SK-N-SH (cell line): Measurements from ENCODE around the gene SMPDL3B. TPM values are rescaled to one million over a fixed set of nuclear protein-coding genes. Genes with fewer than 3 reads are reported as not detected.

Source experiments
- CTCF ChIA-PET: fragments of 300-600, 350-600 bp; formaldehyde crosslinking; extraction: SDS; loops from one replicate; lab custom pipeline; 2021; lab: Yijun Ruan, JAX
- POLR2A ChIA-PET: fragments of 350-600 bp; sonication (Branson Sonifier 250); formaldehyde crosslinking; extraction: SDS; loops from one replicate; lab custom pipeline; 2020; ENCODE audit warnings: antibody characterized with exemption, inconsistent platforms; lab: Yijun Ruan, JAX
- DNase-seq: peaks from one replicate; pipeline ENCODE4 v3.0.0; 2012
- H2AFZ ChIP-seq: fragments of 200-600 bp; sonication (generic); 2 replicates; pipeline ENCODE4 v1.8.1; 2016; ENCODE audit warnings: antibody characterized with exemption, mild to moderate bottlenecking, low read depth
- H3F3A ChIP-seq: fragments of 200-600 bp; sonication (generic); replicated peaks from 2 replicates; pipeline ENCODE3; 2016; ENCODE audit warnings: antibody characterized with exemption, mild to moderate bottlenecking; ENCODE audit not compliant: insufficient read depth
- H3K27ac ChIP-seq, 2 experiments: fragments of 200-500 bp in 1 of 2; fragments of 200-600 bp in 1 of 2; sonication (Bioruptor generic) in 1 of 2; sonication (generic), shearing (Covaris generic) in 1 of 2; 2 replicates each; pipeline versions ENCODE4 v1.5.1 to v1.6.1; 2014 to 2016; ENCODE audit warnings: low read depth in 2 of 2, inconsistent platforms in 1 of 2, low read length in 1 of 2, mild to moderate bottlenecking in 1 of 2, mixed read lengths in 1 of 2
- H3K27me3 ChIP-seq: fragments of 200-600 bp; sonication (generic), shearing (Covaris generic); 2 replicates; pipeline ENCODE4 v1.6.1; 2016; ENCODE audit warnings: mixed run types; ENCODE audit not compliant: insufficient read depth
- H3K36me3 ChIP-seq, 2 experiments: fragments of 200-500 bp in 1 of 2; fragments of 200-600 bp in 1 of 2; sonication (Bioruptor generic) in 1 of 2; sonication (generic) in 1 of 2; replicated peaks in 1 of 2; 2 replicates each; pipeline versions ENCODE3 to v1.5.1; 2014 to 2016; ENCODE audit warnings: low read length in 1 of 2, mild to moderate bottlenecking in 1 of 2; ENCODE audit not compliant: insufficient read depth in 2 of 2, control insufficient read depth in 1 of 2
- H3K4me1 ChIP-seq, 2 experiments: fragments of 200-500 bp in 1 of 2; fragments of 200-600 bp in 1 of 2; sonication (Bioruptor generic) in 1 of 2; sonication (generic), shearing (Covaris generic) in 1 of 2; 2 replicates each; pipeline versions ENCODE4 v1.5.1 to v1.6.1; 2014 to 2016; ENCODE audit warnings: low read depth in 1 of 2, low read length in 1 of 2, mixed run types in 1 of 2; ENCODE audit not compliant: insufficient read depth in 2 of 2, control insufficient read depth in 1 of 2
- H3K4me2 ChIP-seq: fragments of 200-600 bp; sonication (generic), shearing (Covaris generic); 2 replicates; pipeline ENCODE4 v1.6.1; 2017; ENCODE audit warnings: mixed run types
- H3K4me3 ChIP-seq, 2 experiments: fragments of 200-500 bp in 1 of 2; fragments of 200-600 bp in 1 of 2; sonication (Bioruptor generic) in 1 of 2; sonication (generic), shearing (Covaris generic) in 1 of 2; 2 replicates each; pipeline versions ENCODE4 v1.5.1 to v1.8.1; 2014 to 2016; ENCODE audit warnings: low read depth in 2 of 2, inconsistent platforms in 1 of 2, low read length in 1 of 2, mild to moderate bottlenecking in 1 of 2, mixed read lengths in 1 of 2, moderate library complexity in 1 of 2
- H3K79me2 ChIP-seq: fragments of 200-600 bp; sonication (generic); 2 replicates; pipeline ENCODE4 v1.8.1; 2017; ENCODE audit warnings: mild to moderate bottlenecking; ENCODE audit not compliant: insufficient read depth
- H3K9ac ChIP-seq: fragments of 200-600 bp; sonication (generic); 2 replicates; pipeline ENCODE4 v1.6.1; 2017; ENCODE audit warnings: mixed run types
- H3K9me2 ChIP-seq: fragments of 200-600 bp; sonication (generic); 2 replicates; pipeline ENCODE4 v1.6.1; 2017; ENCODE audit warnings: mixed run types
- H3K9me3 ChIP-seq: fragments of 200-600 bp; sonication (generic); 2 replicates; pipeline ENCODE4 v1.6.1; 2017; ENCODE audit warnings: mixed run types, mild to moderate bottlenecking, moderate library complexity
- H4K20me1 ChIP-seq: fragments of 200-600 bp; sonication (generic); 2 replicates; pipeline ENCODE4 v1.6.1; 2017; ENCODE audit warnings: mild to moderate bottlenecking, mixed run types; ENCODE audit not compliant: insufficient read depth
- ELF1 ChIP-seq: IDR thresholded peaks from 2 replicates; pipeline ENCODE4 v1.4.0; 2012
- FOSL2 ChIP-seq: IDR thresholded peaks from 2 replicates; pipeline ENCODE4 v1.4.0; 2012; ENCODE audit warnings: low read depth, mild to moderate bottlenecking, moderate library complexity, borderline replicate concordance
- GATA2 ChIP-seq: sonication (generic); formaldehyde crosslinking; IDR thresholded peaks from 2 replicates; pipeline ENCODE4 v1.5.0; 2020; ENCODE audit warnings: mild to moderate bottlenecking, missing genetic modification reagents
- IRF3 ChIP-seq: fragments of 150-350 bp; IDR thresholded peaks from 2 replicates; pipeline ENCODE4 v1.6.1; 2016; ENCODE audit warnings: mild to moderate bottlenecking, low read depth, low read length
- MAX ChIP-seq: IDR thresholded peaks from 2 replicates; pipeline ENCODE4 v1.4.0; 2012; ENCODE audit warnings: low read depth
- MEF2A ChIP-seq: IDR thresholded peaks from 2 replicates; pipeline ENCODE4 v1.4.0; 2012; ENCODE audit warnings: low read depth, borderline replicate concordance
- NRF1 ChIP-seq: IDR thresholded peaks from 2 replicates; pipeline ENCODE4 v1.6.1; 2012; ENCODE audit warnings: low read depth, mild to moderate bottlenecking, low read length
- PBX3 ChIP-seq: IDR thresholded peaks from 2 replicates; pipeline ENCODE4; 2012
- POLR2AphosphoS5 ChIP-seq: IDR thresholded peaks from 2 replicates; pipeline ENCODE4 v1.6.1; 2012; ENCODE audit warnings: low read depth, low read length
- RCOR1 ChIP-seq: fragments of 150-350 bp; IDR thresholded peaks from 2 replicates; pipeline ENCODE4 v1.6.1; 2017; ENCODE audit warnings: antibody characterized with exemption, low read length
- RFX5 ChIP-seq: IDR thresholded peaks from 2 replicates; pipeline ENCODE4 v1.6.1; 2012; ENCODE audit warnings: mild to moderate bottlenecking, improper control_type of control experiment, low read length
- RXRA ChIP-seq: IDR thresholded peaks from 2 replicates; pipeline ENCODE4 v1.4.0; 2012; ENCODE audit warnings: low read depth, mild to moderate bottlenecking, borderline replicate concordance
- SIN3A ChIP-seq: IDR thresholded peaks from 2 replicates; pipeline ENCODE4 v1.6.1; 2012; ENCODE audit warnings: low read depth, mild to moderate bottlenecking, low read length, moderate library complexity, borderline replicate concordance
- SMC3 ChIP-seq: IDR thresholded peaks from 2 replicates; pipeline ENCODE4 v1.6.1; 2012; ENCODE audit warnings: low read depth, low read length, improper control_type of control experiment
- TCF12 ChIP-seq: IDR thresholded peaks from 2 replicates; pipeline ENCODE4 v1.4.0; 2012
- TEAD4 ChIP-seq: IDR thresholded peaks from 2 replicates; pipeline ENCODE4 v1.4.0; 2012; ENCODE audit warnings: mild to moderate bottlenecking, borderline replicate concordance; ENCODE audit not compliant: insufficient read depth
- YY1 ChIP-seq: IDR thresholded peaks from 2 replicates; pipeline ENCODE4 v1.4.0; 2012; ENCODE audit warnings: low read depth, mild to moderate bottlenecking
- ZBTB33 ChIP-seq: IDR thresholded peaks from 2 replicates; pipeline ENCODE4 v1.4.0; 2012; ENCODE audit warnings: low read depth, borderline replicate concordance
- WGBS: methylation state at CpG from one replicate; pipeline ENCODE4 v1.1.6; 2017; ENCODE audit warnings: low lambda C conversion rate; 5-methylcytosine and 5-hydroxymethylcytosine counted together
- polyA plus RNA-seq, 3 experiments: library from polyadenylated mRNA; depleted of rRNA; stranded (reverse); fragments of >200 nt; gene quantifications; 2 replicates each; pipeline ENCODE4 v1.2.3, GENCODE V29; 2012
- TF ChIP-seq, protein P1 (sequence below): fragments of 200-600 bp; sonication (generic); IDR thresholded peaks from 2 replicates; pipeline ENCODE4 v1.6.1; 2017; ENCODE audit warnings: antibody characterized with exemption, mild to moderate bottlenecking, moderate library complexity
- TF ChIP-seq, protein P2 (sequence below): IDR thresholded peaks from 2 replicates; pipeline ENCODE4 v1.4.0; 2012; ENCODE audit warnings: low read depth, borderline replicate concordance

The SMPDL3B gene
- polyA plus RNA-seq, 1 of the 3 experiments (the other 2 are of a cell fraction): 0.95 TPM

GRCh38 chr1:27973771-27974416 is 39.1 kb downstream of the SMPDL3B start:
- WGBS: 78% methylated on average over 4 of the region's 4 CpGs
- no peaks in the 10 kb centered on the region for H4K20me1 ChIP-seq
- POLR2A ChIA-PET: no interaction called here
- TF ChIP-seq, protein P1, sequence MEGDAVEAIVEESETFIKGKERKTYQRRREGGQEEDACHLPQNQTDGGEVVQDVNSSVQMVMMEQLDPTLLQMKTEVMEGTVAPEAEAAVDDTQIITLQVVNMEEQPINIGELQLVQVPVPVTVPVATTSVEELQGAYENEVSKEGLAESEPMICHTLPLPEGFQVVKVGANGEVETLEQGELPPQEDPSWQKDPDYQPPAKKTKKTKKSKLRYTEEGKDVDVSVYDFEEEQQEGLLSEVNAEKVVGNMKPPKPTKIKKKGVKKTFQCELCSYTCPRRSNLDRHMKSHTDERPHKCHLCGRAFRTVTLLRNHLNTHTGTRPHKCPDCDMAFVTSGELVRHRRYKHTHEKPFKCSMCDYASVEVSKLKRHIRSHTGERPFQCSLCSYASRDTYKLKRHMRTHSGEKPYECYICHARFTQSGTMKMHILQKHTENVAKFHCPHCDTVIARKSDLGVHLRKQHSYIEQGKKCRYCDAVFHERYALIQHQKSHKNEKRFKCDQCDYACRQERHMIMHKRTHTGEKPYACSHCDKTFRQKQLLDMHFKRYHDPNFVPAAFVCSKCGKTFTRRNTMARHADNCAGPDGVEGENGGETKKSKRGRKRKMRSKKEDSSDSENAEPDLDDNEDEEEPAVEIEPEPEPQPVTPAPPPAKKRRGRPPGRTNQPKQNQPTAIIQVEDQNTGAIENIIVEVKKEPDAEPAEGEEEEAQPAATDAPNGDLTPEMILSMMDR: no peak
- no peak for TF ChIP-seq GATA2 (CRISPR knock-in tag)
- TF ChIP-seq POLR2AphosphoS5: no peak
- no peak for TF ChIP-seq SMC3
- TF ChIP-seq TCF12: no peak
- TF ChIP-seq FOSL2: no peak
- no peak for TF ChIP-seq RXRA
- TF ChIP-seq MAX: no peak
- no peak for TF ChIP-seq YY1
- no peak for TF ChIP-seq SIN3A
- no peak for TF ChIP-seq ELF1
- no peak for TF ChIP-seq TEAD4
- TF ChIP-seq, all 33 proteins: peak for 0
- Histone ChIP-seq H3K27me3 (no peaks in the 10 kb centered on the region), H3K79me2 (no peaks in the 10 kb centered on the region), H3K9me2 (no peaks in the 10 kb centered on the region), H3K9ac (no peak overlapping the region), H3K4me2 (no peak overlapping the region), H3F3A (peaks cover 8% of the 10 kb centered on the region), H3K4me3 (no peak overlapping the region), H3K4me1 (peaks cover 10 to 14% of the 10 kb centered on the region in 2 experiments; a peak in 3 of 4 replicates), H3K9me3 (no peaks in the 10 kb centered on the region), H3K27ac (no peak overlapping the region), H2AFZ (no peak overlapping the region), H3K36me3 (peaks cover 26 to 31% of the 10 kb centered on the region in 2 experiments)
- CTCF ChIA-PET: interaction anchor here (0.6 to 2.4 kb wide), 4 partner anchors 73 to 285 kb away, joined by 3 to 8 read pairs (median 4); no protein-coding TSS in a partner anchor
- DNase-seq: no peak

- Histone ChIP-seq H3K9ac (no peak overlapping the region), H4K20me1 (no peaks in the 10 kb centered on the region), H3F3A (peaks cover 8% of the 10 kb centered on the region), H3K4me1 (peaks cover 10 to 14% of the 10 kb centered on the region in 2 experiments; a peak in 3 of 4 replicates), H3K4me3 (no peak overlapping the region), H3K9me3 (no peaks in the 10 kb centered on the region), H3K4me2 (no peak overlapping the region), H2AFZ (no peak overlapping the region), H3K27me3 (no peaks in the 10 kb centered on the region), H3K79me2 (no peaks in the 10 kb centered on the region), H3K36me3 (peaks cover 29 to 31% of the 10 kb centered on the region in 2 experiments), H3K9me2 (no peaks in the 10 kb centered on the region), H3K27ac (no peak overlapping the region)
- TF ChIP-seq NRF1 (no peak), PBX3 (no peak), IRF3 (no peak), RCOR1 (no peak), SIN3A (no peak), YY1 (no peak), MEF2A (no peak), ZBTB33 (no peak), RFX5 (no peak), FOSL2 (no peak)
- TF ChIP-seq, protein P2, sequence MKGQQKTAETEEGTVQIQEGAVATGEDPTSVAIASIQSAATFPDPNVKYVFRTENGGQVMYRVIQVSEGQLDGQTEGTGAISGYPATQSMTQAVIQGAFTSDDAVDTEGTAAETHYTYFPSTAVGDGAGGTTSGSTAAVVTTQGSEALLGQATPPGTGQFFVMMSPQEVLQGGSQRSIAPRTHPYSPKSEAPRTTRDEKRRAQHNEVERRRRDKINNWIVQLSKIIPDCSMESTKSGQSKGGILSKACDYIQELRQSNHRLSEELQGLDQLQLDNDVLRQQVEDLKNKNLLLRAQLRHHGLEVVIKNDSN: no peak
- no peak for DNase-seq
- ChIA-PET CTCF (interaction anchor here (0.6 to 2.4 kb wide), 3 partner anchors 74 to 234 kb away, joined by 3 to 8 read pairs (median 5); no protein-coding TSS in a partner anchor), POLR2A (no interaction called here)
Measured at GRCh38 chr1:27974417-27974781, 39.6 kb downstream of the SMPDL3B start.
